Measurements from ENCODE around the gene SOCS4.

SOCS4 gene

DNA sequence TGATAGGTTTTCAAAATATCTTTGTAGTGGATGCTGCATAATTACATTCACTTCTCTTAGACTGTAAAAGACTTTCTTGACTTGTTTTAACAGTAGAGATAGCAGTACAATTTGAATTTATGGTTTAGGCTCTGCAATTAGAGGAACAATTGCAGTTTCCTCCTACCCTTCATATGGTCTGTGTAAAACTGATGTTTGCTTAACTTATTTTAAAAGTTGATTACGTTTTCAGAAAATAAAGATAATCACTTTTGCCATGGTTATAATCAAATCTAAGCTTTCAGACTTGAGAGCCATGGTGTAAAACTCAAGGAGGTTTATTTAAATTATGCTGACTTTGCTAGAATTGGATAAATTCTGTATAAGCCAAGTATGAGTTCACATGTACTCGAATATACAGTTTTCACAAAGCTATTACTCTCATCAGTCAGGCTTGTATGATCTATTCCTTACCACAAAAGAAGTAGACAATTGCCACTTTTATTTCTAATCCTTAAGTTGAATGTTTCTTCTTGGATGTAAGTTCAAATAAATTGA lies 21.9 kb downstream of the SOCS4 start:
- DNase-seq (ENCODE audit: low read depth), result no peak
- no peak for TF ChIP-seq POLR2A (IDR thresholded peaks at IDR 0.05; ENCODE audit: extremely low read depth, insufficient read length)
- TF ChIP-seq, protein P1, sequence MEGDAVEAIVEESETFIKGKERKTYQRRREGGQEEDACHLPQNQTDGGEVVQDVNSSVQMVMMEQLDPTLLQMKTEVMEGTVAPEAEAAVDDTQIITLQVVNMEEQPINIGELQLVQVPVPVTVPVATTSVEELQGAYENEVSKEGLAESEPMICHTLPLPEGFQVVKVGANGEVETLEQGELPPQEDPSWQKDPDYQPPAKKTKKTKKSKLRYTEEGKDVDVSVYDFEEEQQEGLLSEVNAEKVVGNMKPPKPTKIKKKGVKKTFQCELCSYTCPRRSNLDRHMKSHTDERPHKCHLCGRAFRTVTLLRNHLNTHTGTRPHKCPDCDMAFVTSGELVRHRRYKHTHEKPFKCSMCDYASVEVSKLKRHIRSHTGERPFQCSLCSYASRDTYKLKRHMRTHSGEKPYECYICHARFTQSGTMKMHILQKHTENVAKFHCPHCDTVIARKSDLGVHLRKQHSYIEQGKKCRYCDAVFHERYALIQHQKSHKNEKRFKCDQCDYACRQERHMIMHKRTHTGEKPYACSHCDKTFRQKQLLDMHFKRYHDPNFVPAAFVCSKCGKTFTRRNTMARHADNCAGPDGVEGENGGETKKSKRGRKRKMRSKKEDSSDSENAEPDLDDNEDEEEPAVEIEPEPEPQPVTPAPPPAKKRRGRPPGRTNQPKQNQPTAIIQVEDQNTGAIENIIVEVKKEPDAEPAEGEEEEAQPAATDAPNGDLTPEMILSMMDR (IDR thresholded peaks at IDR 0.05; ENCODE audit: low read depth, low read length), result no peak
- TF ChIP-seq, protein P2, sequence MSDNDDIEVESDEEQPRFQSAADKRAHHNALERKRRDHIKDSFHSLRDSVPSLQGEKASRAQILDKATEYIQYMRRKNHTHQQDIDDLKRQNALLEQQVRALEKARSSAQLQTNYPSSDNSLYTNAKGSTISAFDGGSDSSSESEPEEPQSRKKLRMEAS (IDR thresholded peaks at IDR 0.05; ENCODE audit: low read depth, low read length), result no peak
- TF ChIP-seq MYC (IDR thresholded peaks at IDR 0.05; ENCODE audit: low read depth, low read length), result no peak
- no peak overlapping the region for H3K4me3 ChIP-seq (ENCODE audit: low read depth, low read length)

DNA sequence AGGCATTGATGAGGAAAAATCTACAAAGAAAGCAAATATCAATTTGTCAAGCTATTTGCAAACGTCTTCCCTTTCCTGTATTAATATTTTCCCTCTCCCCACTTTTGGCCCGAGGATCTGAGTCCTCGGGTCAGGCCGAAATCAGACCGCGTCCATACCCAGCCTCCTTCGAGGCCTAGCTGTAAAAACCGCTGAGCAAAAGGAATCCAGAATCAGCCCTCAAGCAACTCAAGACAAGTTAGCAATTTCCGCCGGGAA lies 24.1 kb downstream of the SOCS4 start:
- peak overlapping the region; percentile 94 for H3K4me3 ChIP-seq (ENCODE audit: low read depth, low read length)
- no peak for TF ChIP-seq MYC (IDR thresholded peaks at IDR 0.05; ENCODE audit: low read depth, low read length)
- TF ChIP-seq, protein P1 (IDR thresholded peaks at IDR 0.05; ENCODE audit: low read depth, low read length), result no peak
- TF ChIP-seq, protein P2 (IDR thresholded peaks at IDR 0.05; ENCODE audit: low read depth, low read length), result no peak
- TF ChIP-seq POLR2A (IDR thresholded peaks at IDR 0.05; ENCODE audit: extremely low read depth, insufficient read length), result no peak
- DNase-seq (ENCODE audit: low read depth), result no peak

DNA sequence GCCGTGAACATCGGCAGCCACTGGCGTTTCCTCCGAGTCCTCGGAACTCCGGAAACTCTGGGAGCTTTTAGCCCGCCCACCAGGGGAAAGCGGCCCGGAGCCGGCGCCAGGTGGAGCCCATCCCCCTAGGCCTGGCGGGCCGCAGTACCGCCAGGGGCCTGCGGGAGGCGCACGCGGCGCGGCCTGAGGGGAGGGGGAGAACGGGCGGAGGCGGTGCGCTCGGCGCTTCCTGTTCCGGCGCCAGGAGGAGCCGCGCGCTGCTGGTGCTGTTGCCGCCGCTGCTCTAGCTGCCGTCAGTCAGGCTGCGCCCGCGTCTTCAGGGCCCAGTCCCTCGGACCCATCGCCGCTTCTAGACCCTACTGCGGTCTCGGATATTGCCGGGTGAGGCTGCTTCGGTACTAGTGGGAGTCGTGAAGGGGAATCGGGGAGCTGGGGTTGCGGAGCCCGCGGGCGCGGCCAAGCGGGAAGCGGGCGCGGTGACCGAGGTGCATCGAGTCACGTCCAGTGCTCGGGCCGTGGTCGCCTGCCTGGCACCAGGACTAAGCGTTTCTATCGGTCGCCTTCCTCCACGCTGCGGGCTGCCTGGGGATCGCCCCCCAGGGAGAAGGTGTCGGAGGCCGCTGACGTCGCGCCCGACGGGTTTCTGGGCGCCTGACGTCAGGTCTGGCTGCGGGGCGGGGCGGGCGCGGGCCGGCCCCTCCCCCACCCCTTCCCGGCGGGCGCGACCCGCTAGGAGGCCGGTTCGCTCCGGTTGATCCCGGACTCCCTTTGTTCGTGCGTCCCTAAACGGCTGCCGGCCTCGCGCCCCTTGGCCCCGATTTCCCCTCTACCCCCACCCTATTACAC lies 24.6 kb downstream of the SOCS4 start, which contains the start of gene MAPK1IP1L:
Gene MAPK1IP1L (plus strand): TSS at position 225 of the 846 bp plus-strand sequence. CDS start 10,037 bp downstream, outside the sequence.
- H3K4me3 ChIP-seq (ENCODE audit: low read depth, low read length), result peak within 1 kb of the TSS; percentile 94
- TF ChIP-seq POLR2A (IDR thresholded peaks at IDR 0.05; ENCODE audit: extremely low read depth, insufficient read length) (peak; percentile 97), MYC (IDR thresholded peaks at IDR 0.05; ENCODE audit: low read depth, low read length) (peak; percentile 95)
- TF ChIP-seq, protein P2 (IDR thresholded peaks at IDR 0.05; ENCODE audit: low read depth, low read length), result peak; percentile 89
- TF ChIP-seq, protein P1 (IDR thresholded peaks at IDR 0.05; ENCODE audit: low read depth, low read length), result peak; percentile 92
- DNase-seq (ENCODE audit: low read depth), result peak; percentile 92

DNA sequence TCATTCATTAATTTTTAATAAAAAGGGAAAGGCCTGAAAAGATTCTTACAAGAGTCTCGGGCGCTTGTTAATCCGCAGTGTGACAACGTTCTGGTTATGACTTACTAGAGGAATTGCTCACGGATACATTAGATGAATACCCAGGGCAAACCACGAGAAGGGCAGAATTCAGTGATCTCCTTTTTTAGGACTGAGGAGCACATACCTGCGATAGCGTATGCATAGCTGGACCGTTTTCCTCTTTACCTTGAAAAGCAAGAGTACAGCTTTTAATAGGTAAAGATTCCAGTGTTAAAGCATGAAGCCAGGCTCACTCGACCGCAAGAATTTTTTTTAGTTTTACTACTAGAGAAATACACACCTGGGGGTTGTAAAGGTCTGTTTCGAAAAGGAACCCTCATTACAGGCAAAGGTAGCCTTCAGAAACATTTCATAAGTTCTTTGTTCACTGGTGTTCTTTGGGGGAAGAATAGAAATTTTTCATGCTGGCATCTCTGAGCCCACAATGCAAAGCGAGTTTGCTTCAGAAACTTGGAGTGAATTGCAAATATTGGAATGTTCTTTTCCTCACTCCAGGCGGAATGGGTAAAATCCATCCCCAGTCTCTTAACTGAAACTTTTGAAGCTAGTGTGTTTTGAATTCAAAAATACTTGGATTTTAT lies 25.4 kb downstream of the SOCS4 start:
- TF ChIP-seq POLR2A (IDR thresholded peaks at IDR 0.05; ENCODE audit: extremely low read depth, insufficient read length) (no peak), MYC (IDR thresholded peaks at IDR 0.05; ENCODE audit: low read depth, low read length) (no peak)
- TF ChIP-seq, protein P2 (IDR thresholded peaks at IDR 0.05; ENCODE audit: low read depth, low read length), result no peak
- TF ChIP-seq, protein P1 (IDR thresholded peaks at IDR 0.05; ENCODE audit: low read depth, low read length), result no peak
- no peak for DNase-seq (ENCODE audit: low read depth)
- H3K4me3 ChIP-seq (ENCODE audit: low read depth, low read length), result peak overlapping the region; percentile 94

DNA sequence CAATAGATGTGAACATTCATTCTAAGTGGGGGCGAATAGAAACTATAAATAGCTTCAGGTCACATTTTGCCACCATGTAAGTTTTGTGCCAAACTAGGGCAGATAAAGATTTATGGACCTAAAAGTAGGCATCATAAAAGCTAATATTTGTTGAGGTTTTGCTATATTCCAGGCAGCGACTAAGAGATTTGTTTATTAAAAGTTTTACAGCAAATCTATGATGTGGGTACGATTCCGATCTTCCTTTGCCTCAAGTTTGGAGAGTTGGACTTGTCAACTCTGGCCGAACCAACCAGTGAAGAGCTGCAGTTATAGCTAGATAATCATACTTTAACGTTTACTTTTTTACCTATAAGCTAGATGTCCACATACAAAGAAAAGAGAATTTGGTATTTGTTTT lies 26.0 kb downstream of the SOCS4 start:
- TF ChIP-seq MYC (IDR thresholded peaks at IDR 0.05; ENCODE audit: low read depth, low read length), result no peak
- TF ChIP-seq, protein P2 (IDR thresholded peaks at IDR 0.05; ENCODE audit: low read depth, low read length), result no peak
- TF ChIP-seq, protein P1 (IDR thresholded peaks at IDR 0.05; ENCODE audit: low read depth, low read length), result no peak
- no peak for TF ChIP-seq POLR2A (IDR thresholded peaks at IDR 0.05; ENCODE audit: extremely low read depth, insufficient read length)
- H3K4me3 ChIP-seq (ENCODE audit: low read depth, low read length), result peak overlapping the region; percentile 94
- no peak for DNase-seq (ENCODE audit: low read depth)
